ENCODE measurements around the gene LCN12. TPM values are rescaled to one million over a fixed set of nuclear protein-coding genes. Genes with fewer than 3 reads are reported as not detected.

LCN12 gene
- polyA plus RNA-seq, 1 donor from 2014 or later: 2.9 TPM

- H3K9ac ChIP-seq (ENCODE audit: low read length): peak overlapping the region; percentile 46
- no peaks in the 10 kb centered on the region for H3F3A ChIP-seq (ENCODE audit: insufficient read depth, low read length, poor library complexity, severe bottlenecking)
- no peak overlapping the region for H3K27ac ChIP-seq (ENCODE audit: low read length)
- H3K9me3 ChIP-seq (ENCODE audit: low read length): no peaks in the 10 kb centered on the region
- H3K4me3 ChIP-seq (ENCODE audit: low read length): peak overlapping the region; percentile 64
- TF ChIP-seq EZH2 (IDR thresholded peaks at IDR 0.05; ENCODE audit: borderline replicate concordance, insufficient read depth, low read length, poor library complexity, severe bottlenecking): no peak
- TF ChIP-seq TAF1 (IDR thresholded peaks at IDR 0.05; ENCODE audit: low read depth): no peak
- no peak for TF ChIP-seq POLR2AphosphoS5 (IDR thresholded peaks at IDR 0.05)
- TF ChIP-seq MXI1 (conservative IDR thresholded peaks at IDR 0.05; ENCODE audit: poor library complexity, severe bottlenecking): no peak
- no peaks in the 10 kb centered on the region for H3K36me3 ChIP-seq (ENCODE audit: insufficient read depth, low read length)
- no peaks in the 10 kb centered on the region for H4K20me1 ChIP-seq (ENCODE audit: insufficient read depth)
- no peaks in the 10 kb centered on the region for H3K9me2 ChIP-seq (ENCODE audit: insufficient read depth, low read length)
- no peak overlapping the region for H3K4me2 ChIP-seq (ENCODE audit: low read length)
- H2AFZ ChIP-seq (ENCODE audit: low read depth, low read length): no peak overlapping the region
- H3K79me2 ChIP-seq (replicated peaks; ENCODE audit: insufficient read depth, low read length): no peaks in the 10 kb centered on the region
- H3K27me3 ChIP-seq (ENCODE audit: insufficient read depth, low read depth, low read length): peaks cover 11% of the 10 kb centered on the region
Measured at GRCh38 chr9:136977649-136978072, 25.6 kb downstream of the LCN12 start.

DNA sequence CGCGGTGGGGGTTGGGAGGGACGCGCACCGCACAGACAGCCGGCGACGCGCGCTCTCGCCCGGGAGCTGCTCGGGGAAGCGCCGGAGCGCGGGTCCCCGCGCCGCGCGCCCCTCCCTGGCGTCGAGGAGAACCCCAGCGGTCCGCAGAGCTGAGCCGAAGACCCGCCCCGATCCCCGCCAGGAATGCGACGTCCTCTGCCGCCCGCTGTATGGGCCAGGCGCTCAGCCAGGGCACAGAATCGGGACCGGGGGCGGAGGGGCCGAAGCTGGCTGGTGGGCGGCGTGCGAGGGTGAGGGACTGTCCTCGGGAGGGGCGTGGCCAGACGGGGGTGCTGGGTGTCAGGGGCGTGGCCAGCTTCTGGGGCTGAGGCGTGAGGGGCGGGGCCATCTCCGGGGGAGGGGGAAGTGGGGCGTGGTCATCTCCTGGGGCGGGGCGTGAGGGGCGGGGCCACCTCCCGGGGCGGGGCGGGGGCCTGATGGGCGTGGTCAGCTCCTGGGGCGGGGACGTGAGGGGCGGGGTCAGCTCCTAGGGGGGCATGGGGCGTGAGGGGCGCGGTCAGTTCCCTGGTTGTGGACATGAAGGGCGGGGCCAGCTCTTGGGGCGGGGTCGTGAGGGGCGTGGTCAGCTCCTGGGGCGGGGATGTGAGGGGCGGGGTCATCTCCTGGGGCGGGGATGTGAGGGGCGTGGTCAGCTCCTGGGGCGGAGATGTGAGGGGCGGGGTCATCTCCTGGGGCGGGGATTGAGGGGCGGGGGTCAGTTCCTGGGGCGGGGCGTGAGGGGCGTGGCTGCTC is 26.2 kb downstream of the LCN12 start:
- TF ChIP-seq POLR2AphosphoS5 (IDR thresholded peaks at IDR 0.05) (no peak), CTCF (IDR thresholded peaks at IDR 0.05; ENCODE audit: poor library complexity, severe bottlenecking) (peak; percentile 20)
- Histone ChIP-seq H2AFZ (ENCODE audit: low read depth, low read length) (no peak overlapping the region), H3K79me2 (replicated peaks; ENCODE audit: insufficient read depth, low read length) (no peaks in the 10 kb centered on the region), H3F3A (ENCODE audit: insufficient read depth, low read length, poor library complexity, severe bottlenecking) (no peaks in the 10 kb centered on the region), H3K27me3 (ENCODE audit: insufficient read depth, low read depth, low read length) (peaks cover 12% of the 10 kb centered on the region), H3K27ac (ENCODE audit: low read length) (no peak overlapping the region), H3K9ac (ENCODE audit: low read length) (peak overlapping the region; percentile 46), H3K9me2 (ENCODE audit: insufficient read depth, low read length) (no peaks in the 10 kb centered on the region), H3K36me3 (ENCODE audit: insufficient read depth, low read length) (no peaks in the 10 kb centered on the region), H3K4me3 (ENCODE audit: low read length) (peak overlapping the region; percentile 64), H4K20me1 (ENCODE audit: insufficient read depth) (no peaks in the 10 kb centered on the region), H3K4me2 (ENCODE audit: low read length) (no peak overlapping the region), H3K9me3 (ENCODE audit: low read length) (no peaks in the 10 kb centered on the region)

GRCh38 chr9:136978865-136979544 is 26.9 kb downstream of the LCN12 start:
- Histone ChIP-seq H3K9me2 (ENCODE audit: insufficient read depth, low read length) (no peaks in the 10 kb centered on the region), H3F3A (ENCODE audit: insufficient read depth, low read length, poor library complexity, severe bottlenecking) (no peaks in the 10 kb centered on the region), H3K4me2 (ENCODE audit: low read length) (no peak overlapping the region), H3K79me2 (replicated peaks; ENCODE audit: insufficient read depth, low read length) (no peaks in the 10 kb centered on the region), H2AFZ (ENCODE audit: low read depth, low read length) (no peak overlapping the region), H3K4me3 (ENCODE audit: low read length) (no peak overlapping the region), H3K9me3 (ENCODE audit: low read length) (no peaks in the 10 kb centered on the region), H3K9ac (ENCODE audit: low read length) (no peak overlapping the region), H3K36me3 (ENCODE audit: insufficient read depth, low read length) (no peaks in the 10 kb centered on the region), H3K27me3 (ENCODE audit: insufficient read depth, low read depth, low read length) (peaks cover 19% of the 10 kb centered on the region), H3K27ac (ENCODE audit: low read length) (no peak overlapping the region), H4K20me1 (ENCODE audit: insufficient read depth) (no peaks in the 10 kb centered on the region)
- TF ChIP-seq SMC3 (conservative IDR thresholded peaks at IDR 0.05; ENCODE audit: poor library complexity) (no peak), EP300 (conservative IDR thresholded peaks at IDR 0.05; ENCODE audit: poor library complexity, severe bottlenecking) (no peak), CTCF (IDR thresholded peaks at IDR 0.05; ENCODE audit: poor library complexity, severe bottlenecking) (no peak), EZH2 (IDR thresholded peaks at IDR 0.05; ENCODE audit: borderline replicate concordance, insufficient read depth, low read length, poor library complexity, severe bottlenecking) (no peak), RAD21 (conservative IDR thresholded peaks at IDR 0.05) (no peak), MXI1 (conservative IDR thresholded peaks at IDR 0.05; ENCODE audit: poor library complexity, severe bottlenecking) (no peak)
- TF ChIP-seq, protein P1, sequence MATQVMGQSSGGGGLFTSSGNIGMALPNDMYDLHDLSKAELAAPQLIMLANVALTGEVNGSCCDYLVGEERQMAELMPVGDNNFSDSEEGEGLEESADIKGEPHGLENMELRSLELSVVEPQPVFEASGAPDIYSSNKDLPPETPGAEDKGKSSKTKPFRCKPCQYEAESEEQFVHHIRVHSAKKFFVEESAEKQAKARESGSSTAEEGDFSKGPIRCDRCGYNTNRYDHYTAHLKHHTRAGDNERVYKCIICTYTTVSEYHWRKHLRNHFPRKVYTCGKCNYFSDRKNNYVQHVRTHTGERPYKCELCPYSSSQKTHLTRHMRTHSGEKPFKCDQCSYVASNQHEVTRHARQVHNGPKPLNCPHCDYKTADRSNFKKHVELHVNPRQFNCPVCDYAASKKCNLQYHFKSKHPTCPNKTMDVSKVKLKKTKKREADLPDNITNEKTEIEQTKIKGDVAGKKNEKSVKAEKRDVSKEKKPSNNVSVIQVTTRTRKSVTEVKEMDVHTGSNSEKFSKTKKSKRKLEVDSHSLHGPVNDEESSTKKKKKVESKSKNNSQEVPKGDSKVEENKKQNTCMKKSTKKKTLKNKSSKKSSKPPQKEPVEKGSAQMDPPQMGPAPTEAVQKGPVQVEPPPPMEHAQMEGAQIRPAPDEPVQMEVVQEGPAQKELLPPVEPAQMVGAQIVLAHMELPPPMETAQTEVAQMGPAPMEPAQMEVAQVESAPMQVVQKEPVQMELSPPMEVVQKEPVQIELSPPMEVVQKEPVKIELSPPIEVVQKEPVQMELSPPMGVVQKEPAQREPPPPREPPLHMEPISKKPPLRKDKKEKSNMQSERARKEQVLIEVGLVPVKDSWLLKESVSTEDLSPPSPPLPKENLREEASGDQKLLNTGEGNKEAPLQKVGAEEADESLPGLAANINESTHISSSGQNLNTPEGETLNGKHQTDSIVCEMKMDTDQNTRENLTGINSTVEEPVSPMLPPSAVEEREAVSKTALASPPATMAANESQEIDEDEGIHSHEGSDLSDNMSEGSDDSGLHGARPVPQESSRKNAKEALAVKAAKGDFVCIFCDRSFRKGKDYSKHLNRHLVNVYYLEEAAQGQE (IDR thresholded peaks at IDR 0.05; ENCODE audit: borderline replicate concordance): no peak

Measured in neural cell (in vitro differentiated cells).